Measurements from ENCODE around the gene ZBTB7A. TPM values are rescaled to one million over a fixed set of nuclear protein-coding genes. Genes with fewer than 3 reads are reported as not detected.

Gene ZBTB7A
- polyA plus RNA-seq, 3 donors, result 7.2 to 9.0 (median 7.4) TPM

- no peak for DNase-seq (ENCODE audit: low read depth in 3 of 3, low spot score in 2 of 3)
Measured at GRCh38 chr19:4094761-4095487, 28.2 kb upstream of the ZBTB7A start.

DNA sequence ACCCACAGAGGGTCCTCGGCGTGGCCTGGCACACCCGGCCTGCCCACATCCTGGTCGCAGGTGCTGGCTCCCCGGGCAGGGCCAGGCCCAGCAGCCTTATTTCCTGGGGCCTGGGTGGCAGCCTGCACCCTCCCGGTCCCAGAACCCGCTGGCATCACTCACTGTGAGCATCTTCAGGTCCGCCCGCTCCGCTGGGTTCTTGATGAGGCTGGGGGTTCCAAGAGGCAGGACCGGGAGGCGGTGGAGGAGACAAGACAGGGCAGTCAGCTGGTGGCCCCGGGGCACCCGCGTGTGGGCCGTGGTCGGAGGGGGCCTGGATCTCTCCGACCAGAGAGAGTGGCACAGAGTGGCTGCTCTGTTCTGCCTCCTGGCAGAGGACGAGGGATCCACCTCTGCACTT, 27.6 kb upstream of the ZBTB7A start:
- DNase-seq (ENCODE audit: low read depth in 3 of 3, low spot score in 2 of 3), result no peak

GRCh38 chr19:4093643-4094175, 27.0 kb upstream of the ZBTB7A start:
- DNase-seq (ENCODE audit: low read depth in 3 of 3, low spot score in 2 of 3), result no peak

- DNase-seq (ENCODE audit: low read depth in 3 of 3, low spot score in 2 of 3), result no peak
Measured at GRCh38 chr19:4090356-4091220, 23.9 kb upstream of the ZBTB7A start.

DNA sequence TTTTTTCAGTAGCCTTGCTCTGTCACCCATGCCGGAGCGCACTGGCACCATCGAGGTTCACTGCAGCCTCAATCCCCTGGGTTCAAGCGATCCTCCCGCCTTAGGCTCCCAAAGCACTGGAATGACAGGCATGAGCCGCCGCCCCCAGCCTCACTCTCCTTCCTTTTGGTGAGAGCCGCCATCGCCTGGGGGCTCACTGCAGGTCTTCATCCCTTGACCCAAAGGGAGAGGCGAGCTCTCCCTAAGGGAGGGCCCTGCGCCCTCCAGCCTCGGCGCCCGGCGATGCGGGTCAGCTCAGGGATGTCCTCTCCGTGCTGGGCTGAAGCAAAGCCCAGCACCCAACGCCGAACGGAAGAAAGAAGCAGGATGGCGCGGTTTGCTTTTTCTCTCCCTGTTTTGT, 23.2 kb upstream of the ZBTB7A start:
- DNase-seq (ENCODE audit: low read depth in 3 of 3, low spot score in 2 of 3), result no peak

DNA sequence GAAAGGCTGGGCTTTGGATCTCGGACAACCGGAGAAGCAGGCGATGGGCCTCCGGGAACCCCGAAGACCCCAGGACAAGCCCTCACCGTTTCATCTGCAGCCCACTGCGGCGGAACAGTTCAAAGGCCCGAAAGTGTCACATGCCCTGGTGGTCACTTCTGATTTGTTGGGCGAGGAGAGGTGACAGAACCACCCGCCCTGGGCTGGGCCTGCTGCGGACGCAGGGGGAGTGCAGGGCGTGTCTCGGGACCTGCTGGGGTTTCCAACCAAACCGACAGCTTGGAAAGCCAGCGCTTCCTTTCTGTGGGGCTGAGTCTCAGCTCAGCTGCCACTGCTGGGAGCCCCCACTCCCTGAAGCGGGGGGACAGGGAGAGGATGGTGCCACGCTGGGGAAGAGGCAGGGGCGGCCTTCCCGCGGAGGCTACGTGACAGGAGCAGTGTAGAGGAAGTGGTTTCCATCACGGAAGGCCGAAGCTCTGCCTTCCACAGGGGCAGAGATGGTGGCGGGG, 22.8 kb upstream of the ZBTB7A start:
- DNase-seq (ENCODE audit: low read depth in 3 of 3, low spot score in 2 of 3), result no peak

DNA sequence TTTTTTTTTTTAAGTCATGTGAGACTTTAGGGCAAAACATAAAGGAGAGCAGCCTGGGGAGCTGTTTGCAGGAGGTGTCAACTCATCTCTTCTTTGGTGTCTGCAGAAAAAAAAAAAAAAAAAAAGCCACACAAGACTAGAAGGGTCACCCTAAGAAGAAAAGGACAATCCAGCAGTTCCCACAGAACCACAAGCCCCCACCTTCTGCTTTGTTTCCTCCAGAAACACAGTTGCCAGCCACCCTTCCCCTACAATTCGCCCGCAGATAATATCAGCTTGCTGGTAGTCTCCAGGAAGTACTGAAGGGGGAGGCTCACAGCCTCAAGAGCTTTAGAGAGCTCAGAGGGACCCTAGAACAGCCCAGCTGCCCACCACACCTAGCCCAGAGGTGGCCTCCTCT, 22.3 kb upstream of the ZBTB7A start:
- DNase-seq (ENCODE audit: low read depth in 3 of 3, low spot score in 2 of 3), result no peak

- DNase-seq (ENCODE audit: low read depth in 3 of 3, low spot score in 2 of 3), result no peak
Measured at GRCh38 chr19:4087787-4088679, 21.3 kb upstream of the ZBTB7A start.

- DNase-seq (ENCODE audit: low read depth in 3 of 3, low spot score in 2 of 3), result no peak
Measured at GRCh38 chr19:4086411-4086867, 19.7 kb upstream of the ZBTB7A start.

GRCh38 chr19:4084547-4084877, 17.8 kb upstream of the ZBTB7A start:
- no peak for DNase-seq (ENCODE audit: low read depth in 3 of 3, low spot score in 2 of 3)

DNA sequence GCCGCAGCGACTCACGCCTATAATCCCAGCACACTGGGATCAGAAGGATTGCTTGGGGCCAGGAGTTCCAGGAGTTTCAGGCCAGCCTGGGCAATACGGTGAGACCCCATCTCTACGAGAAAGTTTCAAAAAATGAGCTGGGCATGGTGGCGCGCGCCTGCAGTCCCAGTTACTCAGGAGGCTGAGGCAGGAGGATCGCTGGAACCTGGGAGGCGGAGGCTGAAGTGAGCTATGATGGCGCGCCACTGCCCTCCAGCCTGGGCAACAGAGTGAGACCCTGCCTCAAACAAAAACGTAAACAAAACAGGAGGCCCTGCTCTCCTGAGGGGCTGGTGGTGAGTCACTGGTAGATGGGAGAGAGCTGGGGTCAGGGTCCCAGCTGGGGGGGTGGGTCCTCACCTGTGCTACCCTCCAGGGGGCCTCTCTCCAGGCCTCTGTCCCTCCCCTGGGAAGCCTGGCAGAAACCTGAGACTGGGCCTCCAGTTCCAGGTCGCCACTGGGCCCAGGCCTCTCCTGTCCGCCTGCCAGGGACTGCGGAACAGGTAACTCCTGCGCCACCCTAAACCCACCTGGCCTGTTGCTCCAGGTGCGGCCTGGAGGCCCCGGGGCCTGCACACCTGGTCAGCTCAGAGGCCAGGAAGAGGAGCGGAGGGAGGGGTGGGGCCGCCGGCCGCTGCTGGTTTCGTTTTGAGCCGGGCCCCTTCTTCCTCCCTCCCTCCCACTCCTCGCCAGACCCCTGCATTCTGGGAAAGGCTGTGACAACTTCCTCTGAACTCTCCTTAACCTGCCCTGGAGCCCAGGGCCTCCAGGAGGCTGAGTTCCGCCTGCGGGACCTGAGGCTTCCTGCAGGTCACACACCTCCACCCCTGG, 17.2 kb upstream of the ZBTB7A start:
- DNase-seq (ENCODE audit: low read depth in 3 of 3, low spot score in 2 of 3), result peak in 1 of 3 donors; percentile 67

- DNase-seq (ENCODE audit: low read depth in 3 of 3, low spot score in 2 of 3), result no peak
Measured at GRCh38 chr19:4082172-4082571, 15.5 kb upstream of the ZBTB7A start.

DNA sequence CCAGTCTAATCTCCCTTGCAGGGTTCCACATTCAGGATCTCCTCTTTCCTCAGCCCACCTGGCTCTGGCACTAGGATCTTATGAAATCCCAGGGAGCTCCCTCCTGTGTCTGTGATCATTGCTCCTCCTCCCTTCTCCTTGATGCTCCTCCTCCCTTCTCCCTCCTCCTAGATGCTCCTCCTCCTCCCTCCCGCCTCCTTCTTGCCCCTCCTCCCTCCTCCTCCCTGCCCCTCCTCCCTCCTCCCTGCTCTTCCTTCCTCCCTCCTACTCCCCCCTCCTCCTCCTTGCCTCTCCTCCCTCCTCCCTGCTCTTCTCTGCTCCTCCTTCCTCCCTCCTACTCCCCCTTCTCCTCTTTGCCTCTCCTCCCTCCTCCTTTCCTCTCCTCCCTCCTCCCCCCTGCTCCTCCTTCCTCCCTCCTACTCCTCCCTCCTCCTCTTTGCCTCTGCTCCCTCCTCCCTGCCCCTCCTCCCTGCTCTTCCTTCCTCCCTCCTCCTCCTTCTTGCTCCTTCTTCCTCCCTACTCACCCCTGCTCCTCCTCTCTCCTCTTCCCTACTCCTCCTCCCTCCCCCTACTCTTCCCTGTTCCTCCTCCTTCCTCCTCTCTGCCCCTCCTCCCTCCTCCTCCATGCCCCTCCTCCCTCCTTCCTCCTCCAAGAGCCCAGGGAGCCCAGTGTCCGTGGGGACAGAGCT, 14.9 kb upstream of the ZBTB7A start:
- DNase-seq (ENCODE audit: low read depth in 3 of 3, low spot score in 2 of 3), result no peak

- DNase-seq (ENCODE audit: low read depth in 3 of 3, low spot score in 2 of 3), result no peak
Measured at GRCh38 chr19:4080473-4080872, 13.8 kb upstream of the ZBTB7A start.

GRCh38 chr19:4077800-4078684, 11.3 kb upstream of the ZBTB7A start:
- DNase-seq (ENCODE audit: low read depth in 3 of 3, low spot score in 2 of 3), result no peak

DNA sequence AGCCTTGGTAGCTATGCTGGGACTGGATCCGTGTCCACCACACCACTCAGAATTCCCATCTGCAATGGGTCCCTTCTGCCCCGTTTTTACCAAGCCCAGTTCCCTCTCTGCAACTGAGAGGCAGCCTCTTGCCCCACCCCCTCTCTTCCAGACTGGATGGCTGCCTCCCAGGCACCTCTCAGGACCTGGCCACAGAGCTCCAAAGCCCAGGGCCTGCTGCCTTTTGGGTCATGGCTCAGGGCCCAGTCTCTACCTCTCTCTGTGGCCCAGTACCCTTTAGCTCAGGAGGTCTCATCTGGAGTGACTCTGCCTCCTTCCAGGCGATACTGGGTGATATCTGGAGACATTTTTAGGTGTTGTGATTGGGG, 10.3 kb upstream of the ZBTB7A start:
- no peak for DNase-seq (ENCODE audit: low read depth in 3 of 3, low spot score in 2 of 3)

DNA sequence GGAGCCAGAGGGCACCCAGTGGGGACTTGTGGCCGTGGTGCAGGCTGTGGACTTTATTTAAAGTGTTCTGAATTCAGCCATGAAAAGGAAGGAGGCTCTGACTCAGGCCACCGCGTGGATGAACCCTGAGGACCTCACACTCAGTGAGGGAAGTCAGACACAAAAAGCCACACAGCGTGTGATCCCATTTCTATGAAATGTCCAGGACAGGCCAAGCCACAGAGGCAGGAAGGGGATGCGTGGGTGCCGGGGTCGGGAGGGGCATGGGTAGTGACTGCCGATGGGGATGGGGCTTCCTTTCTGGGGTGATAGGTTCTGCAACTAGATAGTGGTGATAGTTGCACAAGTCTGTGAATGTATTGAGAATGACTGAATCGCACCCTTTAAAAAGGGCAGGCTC, 8.7 kb upstream of the ZBTB7A start:
- DNase-seq (ENCODE audit: low read depth in 3 of 3, low spot score in 2 of 3), result no peak

GRCh38 chr19:4071610-4072009, 4.9 kb upstream of the ZBTB7A start:
- DNase-seq (ENCODE audit: low read depth in 3 of 3, low spot score in 2 of 3), result no peak

Measured in right renal cortex interstitium (tissue), 3 donors.